ENCODE measurements around the gene ADAMTSL3.

Gene ADAMTSL3

GRCh38 chr15:83653639-83654378 is at the start of gene ADAMTSL3:
ADAMTSL3 (plus strand) TSS chr15:83654123; CDS start chr15:83655762, 1,639 bp downstream.
- DNase-seq: no peak

GRCh38 chr15:83604549-83604948 is 49.4 kb upstream of the ADAMTSL3 start:
- no peak for DNase-seq

- DNase-seq: no peak
These were observed 48.6 kb upstream of the ADAMTSL3 start for GRCh38 chr15:83605111-83605945.

GRCh38 chr15:83610132-83610531 is 43.8 kb upstream of the ADAMTSL3 start:
- DNase-seq: no peak

GRCh38 chr15:83610901-83611685 is 42.8 kb upstream of the ADAMTSL3 start:
- DNase-seq: no peak

GRCh38 chr15:83612226-83612625 is 41.7 kb upstream of the ADAMTSL3 start:
- DNase-seq: no peak

- no peak for DNase-seq
These were observed 40.9 kb upstream of the ADAMTSL3 start for GRCh38 chr15:83612898-83613635.

- no peak for DNase-seq
These were observed 40.2 kb upstream of the ADAMTSL3 start for GRCh38 chr15:83613714-83614113.

GRCh38 chr15:83616840-83617239 is 37.1 kb upstream of the ADAMTSL3 start:
- no peak for DNase-seq

GRCh38 chr15:83626171-83626802 is 27.6 kb upstream of the ADAMTSL3 start:
- no peak for DNase-seq

GRCh38 chr15:83631534-83631933 is 22.4 kb upstream of the ADAMTSL3 start:
- no peak for DNase-seq

- no peak for DNase-seq
These were observed 10.7 kb upstream of the ADAMTSL3 start for GRCh38 chr15:83643201-83643600.

GRCh38 chr15:83644439-83644838 is 9.5 kb upstream of the ADAMTSL3 start:
- no peak for DNase-seq

GRCh38 chr15:83650831-83651230 is 3.1 kb upstream of the ADAMTSL3 start:
- no peak for DNase-seq

- DNase-seq: no peak
These were observed 2.4 kb upstream of the ADAMTSL3 start for GRCh38 chr15:83651541-83651940.

GRCh38 chr15:83652626-83653204 is 1.2 kb upstream of the ADAMTSL3 start:
- DNase-seq: no peak

- DNase-seq: no peak
These were observed 660 bp upstream of the ADAMTSL3 start for GRCh38 chr15:83653288-83653638.

GRCh38 chr15:83654379-83655236 is 685 bp downstream of the ADAMTSL3 start:
- DNase-seq: no peak

GRCh38 chr15:83655237-83655616 is 1.3 kb downstream of the ADAMTSL3 start:
- DNase-seq: no peak

- DNase-seq: no peak
These were observed 2.3 kb downstream of the ADAMTSL3 start for GRCh38 chr15:83656192-83656591.

All from bone marrow (tissue), 2 donors.